Measurements from ENCODE around the gene VWA5B1.

DNA sequence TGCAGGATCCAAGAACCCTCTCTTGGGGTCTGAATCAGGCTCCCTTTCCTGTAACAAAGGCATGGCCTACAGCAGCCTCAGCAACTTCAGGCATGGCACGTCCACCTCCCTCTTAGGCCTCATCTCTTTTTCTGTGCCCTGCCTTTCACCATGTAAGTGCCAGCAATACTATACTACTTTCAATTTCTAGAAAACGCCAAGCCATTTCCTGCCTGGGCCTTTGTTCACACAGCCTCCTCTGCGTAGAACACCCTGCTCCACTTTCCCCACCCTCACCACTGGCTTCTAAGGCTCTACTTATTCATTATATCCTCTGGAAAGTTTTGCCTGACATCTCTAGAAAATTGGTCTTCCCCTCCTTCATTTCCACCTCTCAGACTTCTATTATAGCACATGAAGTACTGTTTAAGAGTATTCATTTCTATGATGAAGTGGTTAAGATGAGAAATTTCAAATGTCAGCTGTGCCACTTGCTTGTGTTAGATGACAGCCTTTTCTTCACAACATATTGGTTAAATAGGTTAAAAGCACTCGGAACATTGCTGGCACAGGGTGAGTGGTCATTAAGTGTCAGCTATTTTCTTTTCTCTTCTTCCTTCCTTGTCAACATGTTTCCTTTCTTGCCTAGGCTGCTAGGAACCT is 41.6 kb upstream of the VWA5B1 start:
- TF ChIP-seq POLR2AphosphoS5 (IDR thresholded peaks at IDR 0.05; ENCODE audit: borderline replicate concordance, low read depth, low read length) (no peak), EZH2 (IDR thresholded peaks at IDR 0.05) (no peak), FOXP2 (optimal IDR thresholded peaks at IDR 0.05; ENCODE audit: control extremely low read depth, extremely low read length, insufficient read depth) (no peak)

Measured in SK-N-MC (cell line).